Myometrial cell (primary cell): ENCODE results near the gene PLA2G4C. TPM values are rescaled to one million over a fixed set of nuclear protein-coding genes. Genes with fewer than 3 reads are reported as not detected.

Experiments used
- total RNA-seq: library from RNA; depleted of rRNA; stranded (reverse); fragments of >200 nt; gene quantifications from 2 replicates; pipeline ENCODE4 v1.2.3, GENCODE V29; 2015

The PLA2G4C gene, protein sequence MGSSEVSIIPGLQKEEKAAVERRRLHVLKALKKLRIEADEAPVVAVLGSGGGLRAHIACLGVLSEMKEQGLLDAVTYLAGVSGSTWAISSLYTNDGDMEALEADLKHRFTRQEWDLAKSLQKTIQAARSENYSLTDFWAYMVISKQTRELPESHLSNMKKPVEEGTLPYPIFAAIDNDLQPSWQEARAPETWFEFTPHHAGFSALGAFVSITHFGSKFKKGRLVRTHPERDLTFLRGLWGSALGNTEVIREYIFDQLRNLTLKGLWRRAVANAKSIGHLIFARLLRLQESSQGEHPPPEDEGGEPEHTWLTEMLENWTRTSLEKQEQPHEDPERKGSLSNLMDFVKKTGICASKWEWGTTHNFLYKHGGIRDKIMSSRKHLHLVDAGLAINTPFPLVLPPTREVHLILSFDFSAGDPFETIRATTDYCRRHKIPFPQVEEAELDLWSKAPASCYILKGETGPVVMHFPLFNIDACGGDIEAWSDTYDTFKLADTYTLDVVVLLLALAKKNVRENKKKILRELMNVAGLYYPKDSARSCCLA
- 2.0 and 11.0 TPM in 2 replicates for total RNA-seq

DNA sequence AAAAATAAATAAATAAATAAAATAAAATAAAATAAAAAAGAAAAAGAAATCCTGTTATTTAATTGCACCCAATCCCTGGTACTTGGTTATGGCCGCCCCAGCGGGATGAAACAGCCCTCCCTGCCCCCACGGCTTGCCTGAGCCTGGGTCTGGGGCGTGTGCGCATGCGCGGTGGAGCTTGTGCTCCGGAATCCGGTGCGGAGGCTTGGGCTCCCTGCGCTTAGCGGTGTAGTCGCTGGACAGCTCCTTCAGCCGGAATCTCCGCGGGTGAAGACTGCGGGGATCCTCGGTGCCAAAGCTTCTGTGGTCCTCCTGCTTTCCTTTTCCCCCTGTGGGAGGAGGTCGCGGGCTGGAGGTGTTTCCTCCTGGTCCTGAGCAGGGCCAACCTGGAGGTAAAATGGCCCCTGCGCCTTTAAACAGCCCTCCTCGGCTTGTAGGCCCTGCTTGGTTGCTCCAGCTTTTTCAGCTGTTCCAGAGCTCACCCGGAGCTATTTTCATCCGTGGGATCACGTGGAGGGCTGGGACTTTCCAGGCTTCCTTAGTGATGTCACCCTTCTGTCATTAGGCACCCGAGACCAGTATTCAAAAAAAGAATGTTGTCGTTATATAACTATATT lies at the start of gene PLA2G4C:
Gene PLA2G4C (minus strand): TSS at position 468 of the 617 bp plus-strand sequence. CDS start 4,288 bp downstream, outside the sequence.

DNA sequence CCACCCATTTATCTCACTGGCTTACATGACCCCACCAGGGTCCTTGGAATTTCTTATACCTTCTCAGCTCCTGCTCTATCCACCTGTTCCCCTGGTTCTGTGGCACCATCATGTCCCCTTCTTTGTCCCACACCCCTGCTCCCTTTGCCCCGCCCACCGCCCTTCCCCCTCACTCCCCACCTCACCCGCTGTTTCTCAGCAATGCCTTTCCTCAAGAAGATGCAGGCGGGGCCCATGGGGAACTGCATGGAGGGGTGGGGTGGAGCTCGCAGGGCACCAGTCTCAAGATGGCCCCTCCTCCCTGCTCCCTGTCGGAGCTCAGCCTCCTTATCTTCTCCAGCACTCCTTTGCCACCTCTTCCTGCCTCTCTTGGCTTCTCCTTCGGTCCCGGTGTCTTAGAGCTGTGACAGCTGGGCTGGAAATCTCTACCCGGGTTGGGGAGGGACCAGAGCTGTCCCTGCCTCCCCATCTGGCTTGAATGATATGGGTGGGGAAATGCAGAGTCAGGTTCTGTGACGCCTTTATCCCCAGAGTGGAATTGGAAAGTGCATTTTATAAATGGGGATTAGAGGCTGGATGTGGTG lies 66.8 kb downstream of the PLA2G4C start, which contains the start of gene CABP5:
Gene CABP5 (minus strand): TSS at position 405 of the 584 bp plus-strand sequence. CDS start 157 bp downstream, at position 248.

Other genes starting within 250 kb of the PLA2G4C start
- gene SULT2A1, start 224.5 kb downstream of the PLA2G4C start, total RNA-seq = not detected in 2 replicates
- gene BSPH1, start 118.6 kb downstream of the PLA2G4C start, total RNA-seq = not detected in 2 replicates
- gene ELSPBP1, start 116.2 kb downstream of the PLA2G4C start, total RNA-seq = not detected in 2 replicates
- gene CABP5, start 66.7 kb downstream of the PLA2G4C start, total RNA-seq = not detected in 2 replicates
- gene LIG1, start 59.5 kb upstream of the PLA2G4C start, total RNA-seq = 42.1 and 55.5 TPM in 2 replicates
- gene ZSWIM9, start 59.9 kb upstream of the PLA2G4C start, total RNA-seq = 0.29 and 0.89 TPM in 2 replicates
- 17.3 and 25.0 TPM in 2 replicates for gene CARD8, start 145.1 kb upstream of the PLA2G4C start, total RNA-seq
- 0.71 TPM in 1 of 2 replicates, not detected in the other for gene ZNF114, start 159.3 kb upstream of the PLA2G4C start, total RNA-seq
- gene EMP3, start 214.7 kb upstream of the PLA2G4C start, total RNA-seq = 162 and 262 TPM in 2 replicates